Keratinocyte (primary cell): Measurements from ENCODE around the gene CLMN. TPM values are rescaled to one million over a fixed set of nuclear protein-coding genes. Genes with fewer than 3 reads are reported as not detected.

Source experiments
- DNase-seq: peaks from one replicate; pipeline ENCODE4 v3.0.0-alpha.2; 2011; ENCODE audit warnings: low read depth, missing footprints, low spot score
- FAIRE-seq: peaks from 2 replicates; lab custom pipeline; 2011; peaks lifted over from hg19 to GRCh38; lab: Jason Lieb, UNC
- H2AFZ ChIP-seq: 2 replicates; pipeline ENCODE4 v1.6.0; 2012; ENCODE audit warnings: low read length, control low read depth, inconsistent platforms; ENCODE audit not compliant: control insufficient read depth
- H3K27ac ChIP-seq: 2 replicates; pipeline ENCODE4 v1.5.1; 2011; ENCODE audit warnings: low read length; ENCODE audit not compliant: control insufficient read depth, insufficient read depth
- H3K27me3 ChIP-seq: 3 replicates; pipeline ENCODE4 v1.6.0; 2011; ENCODE audit warnings: low read length; ENCODE audit not compliant: control insufficient read depth, insufficient read depth; ENCODE audit errors: extremely low read depth
- H3K36me3 ChIP-seq, 2 experiments: 2 replicates in 1 of 2; 3 replicates in 1 of 2; pipeline ENCODE4 v1.5.1; 2011; ENCODE audit warnings: low read length in 2 of 2, mild to moderate bottlenecking in 1 of 2; ENCODE audit not compliant: control insufficient read depth in 2 of 2, insufficient read depth in 2 of 2; ENCODE audit errors: extremely low read depth in 1 of 2
- H3K4me1 ChIP-seq: 3 replicates; pipeline ENCODE4 v1.5.1; 2011; ENCODE audit warnings: low read length; ENCODE audit not compliant: control insufficient read depth, insufficient read depth; ENCODE audit errors: extremely low read depth
- H3K4me2 ChIP-seq: 3 replicates; pipeline ENCODE4 v1.6.0; 2011; ENCODE audit warnings: low read depth, low read length; ENCODE audit not compliant: control insufficient read depth, insufficient read depth; ENCODE audit errors: extremely low read depth
- H3K4me3 ChIP-seq, 3 experiments: fragments of 200-600 bp in 1 of 3; sonication (generic) in 1 of 3; 2 replicates in 2 of 3; 3 replicates in 1 of 3; pipeline ENCODE4 v1.5.1; 2011 to 2016; ENCODE audit warnings: low read length in 3 of 3, mild to moderate bottlenecking in 3 of 3, control low read depth in 2 of 3, inconsistent platforms in 1 of 3, low read depth in 1 of 3, mixed read lengths in 1 of 3, mixed run types in 1 of 3, moderate library complexity in 1 of 3; ENCODE audit not compliant: control insufficient read depth in 2 of 3, insufficient read depth in 2 of 3; ENCODE audit errors: extremely low read depth in 1 of 3
- H3K79me2 ChIP-seq: 2 replicates; pipeline ENCODE4 v1.6.0; 2012; ENCODE audit warnings: low read length; ENCODE audit not compliant: control insufficient read depth, insufficient read depth
- H3K9ac ChIP-seq: 3 replicates; pipeline ENCODE4 v1.6.0; 2011; ENCODE audit warnings: low read length; ENCODE audit not compliant: control insufficient read depth, insufficient read depth; ENCODE audit errors: extremely low read depth
- H3K9me1 ChIP-seq: 3 replicates; pipeline ENCODE4 v1.6.0; 2011; ENCODE audit warnings: low read length; ENCODE audit not compliant: control insufficient read depth, insufficient read depth; ENCODE audit errors: extremely low read depth
- H3K9me3 ChIP-seq: 2 replicates; pipeline ENCODE4 v1.5.1; 2012; ENCODE audit warnings: low read depth, low read length; ENCODE audit not compliant: control insufficient read depth
- H4K20me1 ChIP-seq: 3 replicates; pipeline ENCODE4 v1.6.0; 2011; ENCODE audit warnings: low read length; ENCODE audit not compliant: control insufficient read depth, insufficient read depth; ENCODE audit errors: extremely low read depth
- CTCF ChIP-seq, 3 experiments: IDR thresholded peaks in 1 of 3; conservative IDR thresholded peaks in 1 of 3; optimal IDR thresholded peaks in 1 of 3; 2 replicates in 2 of 3; 3 replicates in 1 of 3; pipeline versions ENCODE3 to v1.5.1; 2011; ENCODE audit warnings: low read length in 3 of 3, mild to moderate bottlenecking in 3 of 3, moderate library complexity in 2 of 3, control low read depth in 1 of 3, inconsistent platforms in 1 of 3; ENCODE audit not compliant: insufficient read depth in 2 of 3; ENCODE audit errors: extremely low read depth in 1 of 3
- EZH2 ChIP-seq: IDR thresholded peaks from one replicate; pipeline ENCODE4 v1.6.1; 2012; ENCODE audit warnings: inconsistent platforms, mild to moderate bottlenecking, low read length, moderate library complexity
- dilution Hi-C: fragments of 300-500 bp; cut with MboI; formaldehyde crosslinking; loops from one replicate; pipeline ENCODE4 v1.7.0; 2020; ENCODE audit warnings: low sequenced_read_pairs; ENCODE audit not compliant: extremely low pct_ligation_motif_present
- polyA plus RNA-seq, 5 experiments: library from polyadenylated mRNA; depleted of rRNA in 3 of 5; stranded (reverse) in 3 of 5; stranded (forward) in 1 of 5; unstranded in 1 of 5; fragments of >200 nt; gene quantifications; 1 replicate in 1 of 5; 2 replicates in 3 of 5; 3 replicates in 1 of 5; pipeline versions ENCODE4 v1.2.1 to v1.2.3, GENCODE V29; 2011 to 2012; ENCODE audit warnings: missing spikeins in 2 of 5, low read depth in 1 of 5, low replicate concordance in 1 of 5

CLMN gene
- polyA plus RNA-seq, 1 donor (not counting 4 experiments of a cell fraction or from before 2014, with no cell fraction given): 6.1 TPM

DNA sequence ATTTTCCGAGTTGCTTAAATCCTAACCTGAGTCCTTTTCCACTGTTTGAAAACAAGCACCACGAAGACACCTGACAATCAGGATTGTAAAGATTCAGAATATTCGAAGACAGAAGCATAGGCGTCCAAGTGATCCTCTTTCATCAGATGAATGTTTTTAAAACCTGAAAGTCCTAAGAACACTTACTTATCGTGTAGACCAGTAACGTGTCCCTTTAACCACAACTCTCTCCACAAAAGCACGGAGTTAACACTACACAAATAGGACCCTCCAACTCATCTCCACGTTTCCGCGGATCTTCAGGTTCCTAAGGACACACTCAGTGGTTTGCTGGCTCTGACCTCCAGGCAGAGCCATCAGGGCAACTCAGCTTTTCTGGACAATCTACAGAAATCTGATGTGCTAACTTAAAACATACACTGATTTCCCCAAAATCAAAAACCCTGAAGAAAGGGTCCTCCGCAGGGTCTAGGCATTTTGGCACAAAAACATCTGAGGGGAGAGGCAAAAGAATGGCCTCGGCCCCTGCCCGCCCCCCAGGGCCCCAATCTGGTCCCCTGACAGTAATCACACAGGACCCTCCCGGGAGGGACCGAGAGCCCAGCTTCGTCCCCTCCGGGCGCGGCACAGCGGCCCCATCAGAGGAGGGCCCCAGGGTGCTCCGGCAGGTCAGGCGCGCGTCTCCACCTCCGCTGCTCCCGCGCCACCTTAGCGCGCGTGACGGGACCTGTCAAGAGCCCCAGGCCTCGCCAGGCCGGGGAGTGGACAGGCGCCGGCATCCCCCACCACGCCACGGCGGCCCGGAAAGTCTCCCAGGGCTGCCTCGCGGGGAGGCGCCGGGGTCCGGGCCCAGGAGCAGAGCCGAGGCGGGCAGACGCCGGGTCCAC, 163.3 kb downstream of the CLMN start:
- Histone ChIP-seq H2AFZ (peak overlapping the region; percentile 1), H3K4me3 (peak overlapping the region; percentile 74 to 84 (median 78)), H3K9me3 (no peaks in the 10 kb centered on the region), H3K4me2 (peak overlapping the region; percentile 95), H3K79me2 (peaks cover 55% of the 10 kb centered on the region), H4K20me1 (no peaks in the 10 kb centered on the region), H3K9ac (peak overlapping the region; percentile 97), H3K27me3 (no peaks in the 10 kb centered on the region), H3K36me3 (no peaks in the 10 kb centered on the region), H3K9me1 (no peaks in the 10 kb centered on the region), H3K27ac (peak overlapping the region; percentile 91), H3K4me1 (peaks cover 20% of the 10 kb centered on the region)
- FAIRE-seq (no peak), DNase-seq (no peak)
- no peak for TF ChIP-seq CTCF (optimal IDR thresholded peaks at IDR 0.05 in 1 of 3, IDR thresholded peaks at IDR 0.05 in 1 of 3, conservative IDR thresholded peaks at IDR 0.05 in 1 of 3; ENCODE audit: extremely low read depth in 1 of 3, insufficient read depth in 2 of 3, low read length in 3 of 3)
- TF ChIP-seq EZH2: no peak
- dilution Hi-C loops: no loop called here

- no peaks in the 10 kb centered on the region for H4K20me1 ChIP-seq
- DNase-seq: no peak
- H3K27ac ChIP-seq: peak overlapping the region; percentile 91
- peak overlapping the region in 2 of 3 experiments; percentile 74 to 84 for H3K4me3 ChIP-seq
- H3K9ac ChIP-seq: no peak overlapping the region
- FAIRE-seq: no peak
- no peaks in the 10 kb centered on the region for H3K36me3 ChIP-seq
- H2AFZ ChIP-seq: no peak overlapping the region
- dilution Hi-C loops: no loop called here
- peaks cover 20% of the 10 kb centered on the region for H3K4me1 ChIP-seq
- peaks cover 69% of the 10 kb centered on the region for H3K79me2 ChIP-seq
- no peaks in the 10 kb centered on the region for H3K9me3 ChIP-seq
- H3K27me3 ChIP-seq: no peaks in the 10 kb centered on the region
- H3K9me1 ChIP-seq: no peaks in the 10 kb centered on the region
- TF ChIP-seq CTCF (optimal IDR thresholded peaks at IDR 0.05 in 1 of 3, IDR thresholded peaks at IDR 0.05 in 1 of 3, conservative IDR thresholded peaks at IDR 0.05 in 1 of 3; ENCODE audit: extremely low read depth in 1 of 3, insufficient read depth in 2 of 3, low read length in 3 of 3): no peak
- no peak for TF ChIP-seq EZH2
- H3K4me2 ChIP-seq: peak overlapping the region; percentile 95
These were observed 164.7 kb downstream of the CLMN start for GRCh38 chr14:95155045-95155444.
